CD8-positive, alpha-beta memory T cell (primary cell): ENCODE data around the gene HNF4A. TPM values are rescaled to one million over a fixed set of nuclear protein-coding genes. Genes with fewer than 3 reads are reported as not detected.

Experiments used
- CTCF ChIA-PET: fragments of 350-600 bp; sonication (Branson Sonifier 250); formaldehyde crosslinking; loops from one replicate; lab custom pipeline; 2021; ENCODE audit warnings: antibody characterized with exemption; lab: Charles Lee
- POLR2A ChIA-PET: fragments of 350-600 bp; sonication (Branson Sonifier 250); formaldehyde crosslinking; loops from one replicate; lab custom pipeline; 2021; ENCODE audit warnings: antibody characterized with exemption; lab: Charles Lee
- DNase-seq, 5 donors: peaks; one replicate each; pipeline versions ENCODE4 v3.0.0 to v3.0.0-alpha.2; 2020 to 2022; ENCODE audit warnings: mixed read lengths in 1 of 5
- H3K27ac ChIP-seq: one replicate; pipeline ENCODE4 v1.7.0; 2013; ENCODE audit warnings: low read depth, mild to moderate bottlenecking, low read length, moderate library complexity
- H3K27me3 ChIP-seq: 2 replicates; pipeline ENCODE4 v1.7.0; 2013; ENCODE audit warnings: low read length, mild to moderate bottlenecking; ENCODE audit not compliant: insufficient read depth, poor library complexity, severe bottlenecking
- H3K36me3 ChIP-seq: 2 replicates; pipeline ENCODE4 v1.7.0; 2013; ENCODE audit warnings: mild to moderate bottlenecking, low read length, moderate library complexity; ENCODE audit not compliant: insufficient read depth
- H3K4me1 ChIP-seq: 2 replicates; pipeline ENCODE4 v1.7.0; 2013; ENCODE audit warnings: mild to moderate bottlenecking, low read length, moderate library complexity; ENCODE audit not compliant: insufficient read depth
- H3K4me3 ChIP-seq: 2 replicates; pipeline ENCODE4 v1.7.0; 2013; ENCODE audit warnings: mild to moderate bottlenecking, low read length
- H3K9me3 ChIP-seq: 2 replicates; pipeline ENCODE4 v1.7.0; 2013; ENCODE audit warnings: mild to moderate bottlenecking, low read length
- H3K27ac Mint-ChIP-seq, 8 donors: one replicate each; pipeline ENCODE4 v1.8.0; 2020 to 2021; ENCODE audit warnings: mixed read lengths in 8 of 8, mild to moderate bottlenecking in 6 of 8, inconsistent platforms in 3 of 8, moderate library complexity in 3 of 8
- H3K27me3 Mint-ChIP-seq, 2 donors: one replicate each; pipeline ENCODE4 v1.8.0; 2020 to 2021; ENCODE audit warnings: mixed read lengths in 2 of 2, mild to moderate bottlenecking in 1 of 2, moderate library complexity in 1 of 2
- H3K36me3 Mint-ChIP-seq, 3 donors: one replicate each; pipeline ENCODE4 v1.8.0; 2020 to 2021; ENCODE audit warnings: mixed read lengths in 3 of 3, inconsistent platforms in 1 of 3, mild to moderate bottlenecking in 1 of 3
- H3K4me1 Mint-ChIP-seq, 3 donors: one replicate each; pipeline ENCODE4 v1.8.0; 2020 to 2021; ENCODE audit warnings: mixed read lengths in 3 of 3, inconsistent platforms in 1 of 3, mild to moderate bottlenecking in 1 of 3
- H3K4me3 Mint-ChIP-seq, 7 donors: one replicate each; pipeline ENCODE4 v1.8.0; 2020 to 2021; ENCODE audit warnings: mixed read lengths in 7 of 7, mild to moderate bottlenecking in 6 of 7, moderate library complexity in 4 of 7, inconsistent platforms in 2 of 7
- H3K9me3 Mint-ChIP-seq, 5 donors: one replicate each; pipeline ENCODE4 v1.8.0; 2020 to 2022; ENCODE audit warnings: mixed read lengths in 5 of 5, mild to moderate bottlenecking in 3 of 5, moderate library complexity in 2 of 5, inconsistent platforms in 1 of 5
- polyA plus RNA-seq: library from polyadenylated mRNA; unstranded; fragments of 300-500 nt; fragmentation: Illumina TruSeq; gene quantifications from one replicate; pipeline ENCODE4 v1.2.3, GENCODE V29; 2021
- total RNA-seq, 2 experiments: library from RNA; stranded (reverse); gene quantifications; one replicate each; pipeline ENCODE4 v1.2.3, GENCODE V29; 2021

HNF4A gene
- not detected for total RNA-seq
- not detected for polyA plus RNA-seq

DNA sequence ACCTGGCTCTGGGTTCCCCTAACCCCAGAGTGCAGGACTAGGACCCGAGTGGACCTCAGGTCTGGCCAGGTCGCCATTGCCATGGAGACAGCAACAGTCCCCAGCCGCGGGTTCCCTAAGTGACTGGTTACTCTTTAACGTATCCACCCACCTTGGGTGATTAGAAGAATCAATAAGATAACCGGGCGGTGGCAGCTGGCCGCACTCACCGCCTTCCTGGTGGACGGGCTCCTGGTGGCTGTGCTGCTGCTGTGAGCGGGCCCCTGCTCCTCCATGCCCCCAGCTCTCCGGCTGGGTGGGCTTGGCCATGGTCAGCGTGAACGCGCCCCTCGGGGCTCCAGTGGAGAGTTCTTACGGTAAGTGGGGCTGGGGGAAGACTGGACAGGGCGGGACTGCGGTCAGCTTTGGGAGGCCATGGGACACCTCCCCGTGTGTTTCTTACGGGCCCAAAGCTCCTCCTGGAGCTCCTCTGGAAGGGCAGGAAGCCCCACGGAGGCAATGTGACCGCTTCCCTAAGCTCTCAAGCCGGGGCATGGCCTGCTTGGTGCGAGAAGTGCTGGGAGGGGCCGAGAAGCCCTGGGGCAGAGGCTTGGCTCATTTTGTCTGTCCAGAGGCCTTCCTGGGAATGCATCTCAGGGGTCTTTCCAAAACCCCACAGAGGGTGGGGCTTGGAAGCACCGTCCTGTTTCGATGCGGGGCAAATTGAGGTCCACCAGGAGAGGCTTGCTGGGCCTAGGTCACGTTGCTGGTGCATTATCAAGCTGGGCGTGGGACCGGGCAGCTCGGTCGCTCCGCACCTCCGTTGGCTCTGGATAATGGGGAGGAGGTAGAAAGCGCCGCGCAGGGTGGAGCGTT, at the start of gene HNF4A:
Gene HNF4A, plus strand, starts transcription at position 202 of the 855 bp plus-strand sequence. Its CDS starts 106 bp downstream, at position 308.
- Mint-ChIP-seq H3K4me3 (no peak within 1 kb of the TSS), H3K27me3 (peaks cover 17 to 24% of the 10 kb centered on the region in 2 donors), H3K9me3 (peaks cover 0 to 1% (median 0%) of the 10 kb centered on the region in 5 donors), H3K36me3 (no peaks in the 10 kb centered on the region), H3K4me1 (no peaks in the 10 kb centered on the region), H3K27ac (no peak within 1 kb of the TSS)
- DNase-seq = no peak
- Histone ChIP-seq H3K4me3 (no peak within 1 kb of the TSS), H3K27ac (no peak within 1 kb of the TSS), H3K4me1 (no peaks in the 10 kb centered on the region), H3K36me3 (no peaks in the 10 kb centered on the region), H3K27me3 (no peaks in the 10 kb centered on the region), H3K9me3 (no peaks in the 10 kb centered on the region)
- POLR2A ChIA-PET = no interaction called here
- CTCF ChIA-PET = no interaction called here

DNA sequence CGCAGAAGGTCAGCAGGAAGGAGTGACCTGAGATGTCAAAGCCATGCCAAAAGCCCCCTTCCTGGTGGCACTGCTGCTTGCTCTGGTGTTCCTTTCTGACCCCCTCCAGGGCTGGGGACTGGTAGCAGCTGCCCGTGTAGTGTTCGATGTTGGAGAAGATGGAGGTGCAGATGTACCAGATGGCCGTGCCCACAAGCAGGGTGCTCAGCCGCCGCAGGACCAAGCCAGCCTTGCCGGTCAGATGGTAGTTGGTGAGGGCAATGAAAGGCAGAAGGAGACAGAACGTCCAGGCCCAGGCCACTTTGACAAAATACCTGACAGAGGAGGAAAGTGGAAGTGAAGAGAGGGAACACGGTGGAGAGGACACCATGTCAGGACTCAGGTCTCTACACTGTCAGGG, 48.6 kb upstream of the HNF4A start:
- no peak overlapping the region for H3K27ac ChIP-seq
- H3K4me3 Mint-ChIP-seq = peak overlapping the region in 1 of 7 donors; percentile 41
- CTCF ChIA-PET = interaction anchor here (1.3 kb wide), 1 partner anchor 11 kb away, joined by 3 read pairs; no protein-coding TSS in a partner anchor

DNA sequence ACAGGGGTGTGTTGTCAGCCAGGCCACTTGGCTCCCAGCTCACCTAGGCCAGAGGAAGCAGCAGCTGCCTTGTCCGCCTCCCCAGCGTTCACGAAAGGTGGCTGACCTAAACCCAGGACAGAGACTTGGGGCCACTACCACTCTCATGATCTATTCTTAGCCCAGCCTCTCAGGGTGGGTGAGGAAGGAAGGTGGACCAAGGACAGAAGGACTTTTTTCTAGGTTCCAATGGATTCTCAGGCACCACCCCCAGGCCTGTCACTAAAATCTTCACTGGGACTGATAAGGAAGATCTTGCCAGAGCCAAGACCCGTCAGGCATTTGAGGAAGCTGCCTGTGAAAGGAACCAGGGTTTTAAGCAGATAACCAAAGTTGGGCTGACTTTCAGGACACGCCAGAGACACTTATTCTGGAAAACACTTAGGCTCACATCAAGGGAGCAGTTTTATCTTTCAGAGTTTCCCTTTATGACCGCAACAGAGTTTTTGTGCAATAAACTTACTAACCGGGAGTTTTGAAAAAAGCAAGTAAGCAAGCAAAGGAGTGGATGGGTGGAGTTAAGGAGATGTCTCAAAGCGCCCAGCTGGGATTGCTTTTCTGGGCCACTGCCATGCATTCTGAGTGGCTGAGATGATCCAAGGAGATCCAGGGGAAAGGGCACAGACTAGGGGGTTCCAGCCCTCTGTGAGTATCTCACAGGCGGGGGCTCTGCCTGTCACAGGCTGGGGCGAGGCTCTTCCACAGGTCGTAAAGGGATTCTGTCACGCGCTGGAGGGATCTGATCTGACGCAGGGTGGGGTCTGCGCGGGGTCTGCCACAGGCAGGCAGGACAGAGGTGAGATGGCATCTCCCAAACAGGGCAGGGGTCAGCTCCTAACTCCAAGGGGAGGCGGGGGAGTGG, 45.5 kb upstream of the HNF4A start:
- H3K4me3 ChIP-seq = peak overlapping the region; percentile 89
- H3K4me1 Mint-ChIP-seq = peaks cover 26 to 35% (median 26%) of the 10 kb centered on the region in 3 donors
- CTCF ChIA-PET = interaction anchor here (0.5 to 8.5 kb wide), 23 partner anchors 9 to 576 kb away, joined by 3 to 396 read pairs (median 5); partner anchors contain the start of genes OSER1 and YWHAB
- H3K27ac Mint-ChIP-seq = peak overlapping the region in 7 of 8 donors; percentile 47 to 94 (median 84)
- no peaks in the 10 kb centered on the region for H3K27me3 ChIP-seq
- peak in 1 of 5 donors; percentile 4 for DNase-seq
- H3K9me3 ChIP-seq = no peaks in the 10 kb centered on the region
- H3K9me3 Mint-ChIP-seq = no peaks in the 10 kb centered on the region
- POLR2A ChIA-PET = interaction anchor here (0.6 to 2.0 kb wide), 4 partner anchors 92 to 132 kb away, joined by 3 to 11 read pairs (median 5); no protein-coding TSS in a partner anchor
- H3K4me3 Mint-ChIP-seq = peak overlapping the region; percentile 91 to 97 (median 95)
- H3K27me3 Mint-ChIP-seq = peaks cover 0 to 4% of the 10 kb centered on the region in 2 donors
- H3K27ac ChIP-seq = peak overlapping the region; percentile 61
- peaks cover 5% of the 10 kb centered on the region for H3K36me3 ChIP-seq
- H3K36me3 Mint-ChIP-seq = peaks cover 0 to 19% (median 2%) of the 10 kb centered on the region in 3 donors
- peaks cover 14% of the 10 kb centered on the region for H3K4me1 ChIP-seq

More for the DNA sequence above, 48.6 kb upstream of the HNF4A start:
- no peaks in the 10 kb centered on the region for H3K9me3 ChIP-seq
- no peaks in the 10 kb centered on the region for H3K27me3 ChIP-seq
- peaks cover 5% of the 10 kb centered on the region for H3K36me3 ChIP-seq
- H3K4me1 Mint-ChIP-seq = peaks cover 26 to 39% (median 26%) of the 10 kb centered on the region in 3 donors
- H3K4me1 ChIP-seq = peaks cover 14% of the 10 kb centered on the region
- no peak overlapping the region for H3K4me3 ChIP-seq
- H3K9me3 Mint-ChIP-seq = no peaks in the 10 kb centered on the region
- H3K36me3 Mint-ChIP-seq = peaks cover 0 to 26% (median 9%) of the 10 kb centered on the region in 3 donors
- peaks cover 0 to 4% of the 10 kb centered on the region in 2 donors for H3K27me3 Mint-ChIP-seq
- H3K27ac Mint-ChIP-seq = peak overlapping the region in 1 of 8 donors; percentile 56
- POLR2A ChIA-PET = no interaction called here
- no peak for DNase-seq

DNA sequence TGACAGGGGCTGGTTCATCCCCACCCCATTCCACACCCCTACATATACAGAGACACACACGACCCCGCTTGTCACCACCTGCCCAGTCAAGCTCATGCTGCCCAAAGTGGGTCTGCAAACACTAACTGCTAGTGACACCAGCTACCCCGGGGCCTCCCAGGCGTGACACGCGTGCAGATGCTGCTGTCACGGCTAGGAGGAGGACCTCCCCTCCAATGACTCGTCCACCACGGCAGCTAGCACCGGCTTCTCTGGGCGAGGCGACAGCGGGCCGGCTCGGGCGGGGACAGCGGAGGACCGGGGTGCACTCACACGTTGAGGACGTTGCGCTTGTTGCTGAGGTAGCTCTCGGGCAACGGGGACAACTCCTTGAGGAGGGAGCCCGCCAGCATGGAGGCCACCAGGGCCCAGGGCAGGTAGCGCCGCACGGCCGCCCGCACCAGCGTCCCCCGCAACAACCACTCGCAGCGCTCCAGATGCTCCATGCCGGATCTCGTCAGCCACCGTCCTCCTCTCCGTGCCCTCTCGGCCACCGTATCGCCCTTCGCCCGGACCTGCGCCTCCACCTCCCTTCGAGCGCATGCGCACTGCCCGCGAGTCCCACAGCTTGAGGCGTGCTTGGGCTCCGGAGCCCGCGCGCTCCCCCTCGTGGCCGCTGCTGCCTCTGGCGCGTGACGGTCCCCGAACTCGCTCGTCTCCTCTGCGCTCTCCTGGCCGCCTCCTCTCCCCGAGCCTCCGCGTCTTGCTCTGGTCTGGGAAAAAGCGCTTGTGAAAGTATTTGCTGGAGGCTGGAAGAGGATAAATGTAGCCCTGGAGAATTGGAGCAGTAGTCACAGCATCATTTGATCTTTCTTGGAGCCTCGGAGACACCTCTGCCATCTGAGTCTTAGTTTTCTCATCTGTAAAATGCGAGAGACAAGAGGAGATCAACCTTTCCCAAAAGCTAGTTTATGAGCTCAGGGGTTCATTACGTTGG, 44.5 kb upstream of the HNF4A start, which contains the start of gene FITM2:
Gene FITM2, minus strand, starts transcription at position 539 of the 976 bp plus-strand sequence. Its CDS starts 54 bp downstream, at position 485.
- H3K4me3 ChIP-seq = peak within 1 kb of the TSS; percentile 89

DNA sequence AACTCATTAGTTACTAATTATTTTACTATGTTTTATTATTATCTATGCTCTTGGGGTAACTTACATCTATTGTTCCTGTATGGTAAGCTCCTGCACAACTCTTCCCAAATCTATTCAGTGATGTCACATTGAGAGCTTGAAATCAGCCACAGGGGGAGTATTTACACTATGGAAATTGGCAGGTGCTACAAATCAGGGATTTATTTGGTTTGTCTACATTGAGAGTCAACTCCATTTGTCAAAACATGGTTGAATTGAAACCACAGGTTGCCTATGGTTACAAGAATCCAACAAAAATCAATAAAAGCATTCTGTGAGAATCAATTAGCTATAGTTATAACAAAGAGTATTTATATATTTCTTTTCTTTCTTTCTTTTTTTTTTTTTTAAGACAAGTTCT, 40.6 kb upstream of the HNF4A start:
- no peak overlapping the region for H3K4me3 ChIP-seq
- H3K4me1 ChIP-seq = peaks cover 7% of the 10 kb centered on the region
- no peak overlapping the region for H3K4me3 Mint-ChIP-seq
- peaks cover 0 to 8% (median 0%) of the 10 kb centered on the region in 3 donors for H3K36me3 Mint-ChIP-seq
- H3K9me3 Mint-ChIP-seq = no peaks in the 10 kb centered on the region
- POLR2A ChIA-PET = no interaction called here
- H3K36me3 ChIP-seq = no peaks in the 10 kb centered on the region
- H3K27me3 Mint-ChIP-seq = peaks cover 17% of the 10 kb centered on the region in 2 donors
- CTCF ChIA-PET = interaction anchor here (0.7 to 8.5 kb wide), 2 partner anchors 99 to 135 kb away, joined by 3 to 396 read pairs; no protein-coding TSS in a partner anchor
- H3K9me3 ChIP-seq = no peaks in the 10 kb centered on the region
- peaks cover 4% of the 10 kb centered on the region for H3K27me3 ChIP-seq
- DNase-seq = no peak
- H3K4me1 Mint-ChIP-seq = peaks cover 14 to 16% (median 16%) of the 10 kb centered on the region in 3 donors
- H3K27ac Mint-ChIP-seq = no peak overlapping the region
- no peak overlapping the region for H3K27ac ChIP-seq

More for the DNA sequence above, 44.5 kb upstream of the HNF4A start, which contains the start of gene FITM2:
- H3K36me3 ChIP-seq = peaks cover 5% of the 10 kb centered on the region
- Mint-ChIP-seq H3K4me1 (peaks cover 26 to 33% (median 26%) of the 10 kb centered on the region in 3 donors), H3K27me3 (peaks cover 0 to 4% of the 10 kb centered on the region in 2 donors), H3K36me3 (peaks cover 0 to 16% (median 2%) of the 10 kb centered on the region in 3 donors), H3K27ac (peak within 1 kb of the TSS; percentile 83 to 94 (median 90)), H3K4me3 (peak within 1 kb of the TSS; percentile 91 to 97 (median 95)), H3K9me3 (no peaks in the 10 kb centered on the region)
- H3K4me1 ChIP-seq = peaks cover 14% of the 10 kb centered on the region
- no peaks in the 10 kb centered on the region for H3K9me3 ChIP-seq
- H3K27me3 ChIP-seq = no peaks in the 10 kb centered on the region
- DNase-seq = peak; percentile 97 to 99 (median 98)
- POLR2A ChIA-PET = interaction anchor here (0.6 to 2.0 kb wide), 8 partner anchors 92 to 207 kb away, joined by 3 to 11 read pairs (median 5); no protein-coding TSS in a partner anchor
- CTCF ChIA-PET = interaction anchor here (0.5 to 8.5 kb wide), 35 partner anchors 9 to 582 kb away, joined by 3 to 396 read pairs (median 4); partner anchors contain the start of genes OSER1 and YWHAB
- peak within 1 kb of the TSS; percentile 61 for H3K27ac ChIP-seq

DNA sequence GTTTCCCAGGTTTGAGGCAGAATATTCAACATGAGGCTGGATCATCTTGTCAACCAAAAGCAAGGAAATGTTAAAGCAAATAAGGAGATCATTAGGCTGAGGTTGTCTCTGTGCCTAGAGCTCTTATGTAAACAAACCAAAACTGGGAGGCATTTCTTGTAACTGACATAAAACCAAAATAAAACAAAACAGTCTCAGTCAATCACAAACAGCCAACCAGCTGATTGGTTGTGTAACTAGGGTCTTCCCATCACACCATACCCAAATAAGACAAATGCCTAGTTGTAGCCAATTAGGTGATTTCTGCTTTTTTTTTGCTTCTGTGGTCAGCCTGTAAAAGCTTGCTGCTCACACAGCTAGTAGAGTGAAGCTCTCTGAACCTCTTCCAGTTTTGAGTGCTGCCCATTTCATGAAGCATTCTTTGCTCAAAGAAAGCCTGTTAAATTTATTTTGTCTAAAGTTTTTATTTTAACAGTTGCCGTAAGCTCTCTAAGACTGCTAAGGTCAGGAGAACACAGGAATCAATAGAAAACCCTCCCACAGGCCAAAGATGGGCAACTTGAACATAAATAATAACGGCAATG, 35.6 kb upstream of the HNF4A start:
- POLR2A ChIA-PET = interaction anchor here (0.7 kb wide), 1 partner anchor 465 kb away, joined by 3 read pairs; no protein-coding TSS in a partner anchor
- H3K27me3 Mint-ChIP-seq = peaks cover 15 to 21% of the 10 kb centered on the region in 2 donors
- H3K4me3 Mint-ChIP-seq = no peak overlapping the region
- Histone ChIP-seq H3K4me3 (no peak overlapping the region), H3K27ac (no peak overlapping the region), H3K9me3 (no peaks in the 10 kb centered on the region), H3K36me3 (no peaks in the 10 kb centered on the region), H3K4me1 (no peaks in the 10 kb centered on the region), H3K27me3 (peaks cover 4% of the 10 kb centered on the region)
- CTCF ChIA-PET = interaction anchor here (2.0 kb wide), 1 partner anchor 9 kb away, joined by 17 read pairs; the partner anchor contains the start of gene FITM2
- H3K36me3 Mint-ChIP-seq = no peaks in the 10 kb centered on the region
- no peaks in the 10 kb centered on the region for H3K9me3 Mint-ChIP-seq
- no peak for DNase-seq
- H3K27ac Mint-ChIP-seq = no peak overlapping the region
- H3K4me1 Mint-ChIP-seq = no peaks in the 10 kb centered on the region
